ENCODE results near the gene CLTCL1. TPM values are rescaled to one million over a fixed set of nuclear protein-coding genes. Genes with fewer than 3 reads are reported as not detected.
A peak's percentile ranks its signal among the peaks of the same experiment; 100 is the strongest.

CLTCL1 gene
- total RNA-seq: 6.8 TPM
- long read RNA-seq, full-length matches to known transcripts: 2 of 3 reads
- long read RNA-seq, partial matches to known transcripts: 0 of 3 reads
- long read RNA-seq, other reads (novel, unspliced or antisense): 1 of 3 reads

DNA sequence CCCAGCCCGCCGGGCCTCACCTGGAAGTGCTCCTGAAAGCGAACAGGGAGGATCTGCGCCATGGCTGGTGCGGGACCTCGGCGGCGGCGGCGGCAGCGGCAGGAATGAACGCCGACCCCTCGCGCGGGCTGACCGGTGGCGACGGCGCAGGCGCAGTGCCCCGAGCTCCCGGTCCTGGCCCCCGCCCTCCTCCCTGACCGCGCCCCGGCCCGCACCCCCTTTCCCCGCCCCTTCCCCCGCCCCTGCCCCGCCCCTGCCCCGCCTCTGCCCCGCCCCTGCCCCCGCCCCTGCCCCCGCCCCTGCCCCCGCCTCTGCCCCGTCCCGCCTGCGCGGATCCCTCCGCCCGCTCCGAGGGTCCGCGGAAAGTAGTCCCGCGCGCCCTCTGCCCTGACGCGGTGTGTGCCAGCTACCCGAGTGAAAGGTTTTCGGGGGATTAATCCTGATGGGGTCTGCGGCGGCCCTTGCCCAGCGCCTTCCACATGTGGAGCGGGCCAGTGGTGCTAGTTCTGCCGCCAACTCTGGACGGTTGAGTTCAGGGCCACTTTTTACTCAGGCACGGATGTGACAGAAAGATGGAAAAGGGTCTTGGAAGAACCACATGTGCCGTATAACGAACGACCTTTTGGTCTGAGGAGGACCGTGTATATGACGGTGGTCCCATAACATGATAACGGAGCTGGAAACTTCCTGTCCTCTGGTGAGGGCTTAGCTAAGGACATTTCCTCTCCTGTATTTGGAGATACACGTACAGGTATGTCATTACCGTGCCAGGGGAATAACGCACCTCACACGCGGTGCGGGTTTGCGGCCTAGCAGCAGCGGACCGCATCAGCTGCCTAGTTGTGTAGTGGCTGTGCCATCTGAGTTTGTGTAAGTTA lies at the start of gene CLTCL1:
Gene CLTCL1, minus strand, starts transcription at position 140 of the 878 bp plus-strand sequence. Its CDS starts 78 bp downstream, at position 62.
- H3K4me1 ChIP-seq: peaks cover 14% of the 10 kb centered on the region
- intact Hi-C loops (cut with DNase I): no loop called here
- peak within 1 kb of the TSS; percentile 76 for H3K27ac ChIP-seq
- H3K9me3 ChIP-seq: no peaks in the 10 kb centered on the region
- DNase-seq: peak; percentile 86
- H3K4me3 ChIP-seq: peak within 1 kb of the TSS; percentile 82
- no peak for TF ChIP-seq CTCF (IDR thresholded peaks at IDR 0.05)
- ATAC-seq: peak; percentile 94
- no peaks in the 10 kb centered on the region for H3K27me3 ChIP-seq (ENCODE audit: low read depth)
- no peaks in the 10 kb centered on the region for H3K36me3 ChIP-seq

- TF ChIP-seq CTCF (IDR thresholded peaks at IDR 0.05): no peak
- H3K27me3 ChIP-seq (ENCODE audit: low read depth): no peaks in the 10 kb centered on the region
- H3K4me1 ChIP-seq: no peaks in the 10 kb centered on the region
- H3K27ac ChIP-seq: no peak overlapping the region
- H3K4me3 ChIP-seq: no peak overlapping the region
- DNase-seq (no peak), ATAC-seq (no peak)
- intact Hi-C loops (cut with DNase I): no loop called here
- H3K9me3 ChIP-seq: peaks cover 35% of the 10 kb centered on the region
- peaks cover 37% of the 10 kb centered on the region for H3K36me3 ChIP-seq
These were observed 45.6 kb upstream of the CLTCL1 start for GRCh38 chr22:19337137-19337536.

GRCh38 chr22:19336133-19337075 lies 44.9 kb upstream of the CLTCL1 start:
- H3K4me1 ChIP-seq: no peaks in the 10 kb centered on the region
- no peak overlapping the region for H3K4me3 ChIP-seq
- H3K9me3 ChIP-seq: peaks cover 35% of the 10 kb centered on the region
- ATAC-seq (no peak), DNase-seq (no peak)
- H3K36me3 ChIP-seq: peaks cover 44% of the 10 kb centered on the region
- no peaks in the 10 kb centered on the region for H3K27me3 ChIP-seq (ENCODE audit: low read depth)
- no peak overlapping the region for H3K27ac ChIP-seq
- intact Hi-C loops (cut with DNase I): no loop called here
- TF ChIP-seq CTCF (IDR thresholded peaks at IDR 0.05): no peak

DNA sequence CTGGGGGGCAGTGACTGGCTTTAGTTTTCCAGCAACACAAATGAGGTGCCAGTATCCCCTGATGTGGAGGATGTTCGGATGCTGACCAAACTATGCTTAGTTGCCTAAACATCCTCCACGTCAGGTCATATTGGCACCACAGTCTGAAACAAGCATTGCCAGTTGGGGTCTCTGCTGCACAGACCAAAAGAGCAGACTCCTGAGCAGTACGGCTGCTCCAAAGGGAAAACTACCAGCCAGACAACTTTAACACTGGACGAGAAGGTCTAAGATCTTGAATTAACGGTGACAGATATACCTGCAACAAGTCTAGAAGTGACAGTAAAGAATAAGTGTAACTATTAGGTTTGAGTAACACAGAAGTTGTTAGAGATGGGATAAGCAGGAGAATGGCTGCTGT lies 40.5 kb upstream of the CLTCL1 start:
- peaks cover 58% of the 10 kb centered on the region for H3K36me3 ChIP-seq
- H3K27me3 ChIP-seq (ENCODE audit: low read depth): no peaks in the 10 kb centered on the region
- H3K4me1 ChIP-seq: no peaks in the 10 kb centered on the region
- no peak overlapping the region for H3K27ac ChIP-seq
- ATAC-seq (no peak), DNase-seq (no peak)
- peaks cover 17% of the 10 kb centered on the region for H3K9me3 ChIP-seq
- TF ChIP-seq CTCF (IDR thresholded peaks at IDR 0.05): no peak
- H3K4me3 ChIP-seq: no peak overlapping the region
- intact Hi-C loops (cut with DNase I): no loop called here

- intact Hi-C loops (cut with DNase I): no loop called here
- peaks cover 53% of the 10 kb centered on the region for H3K36me3 ChIP-seq
- H3K9me3 ChIP-seq: peaks cover 12% of the 10 kb centered on the region
- H3K27ac ChIP-seq: no peak overlapping the region
- no peaks in the 10 kb centered on the region for H3K4me1 ChIP-seq
- ATAC-seq: no peak
- H3K4me3 ChIP-seq: no peak overlapping the region
- TF ChIP-seq CTCF (IDR thresholded peaks at IDR 0.05): no peak
- no peaks in the 10 kb centered on the region for H3K27me3 ChIP-seq (ENCODE audit: low read depth)
- DNase-seq: no peak
These were observed 40.0 kb upstream of the CLTCL1 start for GRCh38 chr22:19331474-19331873.
